ENCODE data around the gene TOX3. TPM values are rescaled to one million over a fixed set of nuclear protein-coding genes. Genes with fewer than 3 reads are reported as not detected.

TOX3 gene
- total and polyA plus RNA-seq, 2 of the 13 experiments (the other 11 are each of a cell fraction or from before 2014, with no cell fraction given) = 14.5 to 98.6 TPM

DNA sequence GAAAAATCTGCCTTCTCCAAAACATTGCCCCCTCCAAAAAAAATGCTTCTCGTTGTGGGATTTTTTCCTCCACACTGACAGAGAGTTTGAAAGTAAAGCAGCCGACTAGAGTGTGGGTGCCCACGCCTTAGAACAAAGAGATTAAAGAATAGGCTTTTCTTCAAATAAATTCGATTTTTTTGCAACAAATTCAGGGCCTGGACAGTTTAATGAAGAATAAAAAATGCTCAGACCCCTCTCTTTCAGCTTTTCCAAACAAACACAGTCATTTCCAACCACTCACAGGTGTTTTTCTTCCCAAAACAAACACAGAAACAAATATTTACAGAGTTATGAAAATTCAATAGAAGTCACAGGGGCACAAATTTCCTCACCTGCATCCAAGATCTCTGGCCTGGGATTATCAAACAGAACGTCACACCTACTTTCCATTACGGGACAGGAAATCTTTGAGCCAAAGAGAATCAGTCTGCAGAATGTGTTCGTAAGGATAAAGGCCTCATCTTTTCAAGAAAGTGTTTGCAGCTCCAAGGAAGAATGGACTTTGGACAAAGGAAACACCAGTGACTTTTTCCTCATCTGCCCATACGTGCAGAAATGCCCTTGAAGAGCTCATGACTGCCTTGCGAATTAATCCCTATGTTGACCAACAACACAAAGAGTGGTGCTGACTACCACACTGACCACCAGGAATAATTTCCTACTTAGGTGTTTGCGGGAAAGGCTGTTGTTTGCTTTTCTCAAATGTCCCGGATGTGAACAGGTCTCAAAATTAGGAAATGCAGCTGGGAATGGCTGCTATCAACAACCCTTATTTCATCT is 31.3 kb upstream of the TOX3 start (continued):
- TF ChIP-seq, protein P1, sequence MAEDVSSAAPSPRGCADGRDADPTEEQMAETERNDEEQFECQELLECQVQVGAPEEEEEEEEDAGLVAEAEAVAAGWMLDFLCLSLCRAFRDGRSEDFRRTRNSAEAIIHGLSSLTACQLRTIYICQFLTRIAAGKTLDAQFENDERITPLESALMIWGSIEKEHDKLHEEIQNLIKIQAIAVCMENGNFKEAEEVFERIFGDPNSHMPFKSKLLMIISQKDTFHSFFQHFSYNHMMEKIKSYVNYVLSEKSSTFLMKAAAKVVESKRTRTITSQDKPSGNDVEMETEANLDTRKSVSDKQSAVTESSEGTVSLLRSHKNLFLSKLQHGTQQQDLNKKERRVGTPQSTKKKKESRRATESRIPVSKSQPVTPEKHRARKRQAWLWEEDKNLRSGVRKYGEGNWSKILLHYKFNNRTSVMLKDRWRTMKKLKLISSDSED (CRISPR knock-in tag; IDR thresholded peaks at IDR 0.05) = no peak
- peak; percentile 63; the same call in 1 of the 2 replicates for TF ChIP-seq HOXA5 (CRISPR knock-in tag; IDR thresholded peaks at IDR 0.05)
- TF ChIP-seq IRF2 (CRISPR knock-in tag; IDR thresholded peaks at IDR 0.05) = peak; percentile 52
- no peak for TF ChIP-seq MAF1 (CRISPR knock-in tag; IDR thresholded peaks at IDR 0.05; ENCODE audit: borderline replicate concordance)
- no peak for TF ChIP-seq ESRRA (CRISPR knock-in tag; IDR thresholded peaks at IDR 0.05; ENCODE audit: low read depth)
- TF ChIP-seq ELF4 (CRISPR knock-in tag; IDR thresholded peaks at IDR 0.05; ENCODE audit: borderline replicate concordance) = no peak
- TF ChIP-seq ZNF83 (CRISPR knock-in tag; IDR thresholded peaks at IDR 0.05; ENCODE audit: borderline replicate concordance) = no peak
- no peak for TF ChIP-seq DNMT1 (CRISPR knock-in tag; IDR thresholded peaks at IDR 0.05)
- TF ChIP-seq HOXA7 (CRISPR knock-in tag; IDR thresholded peaks at IDR 0.05) = no peak
- no peak for TF ChIP-seq ZNF230 (CRISPR knock-in tag; IDR thresholded peaks at IDR 0.05)
- TF ChIP-seq MAFK (conservative IDR thresholded peaks at IDR 0.05 in 1 of 2, IDR thresholded peaks at IDR 0.05 in 1 of 2; ENCODE audit: low read length in 2 of 2) = no peak
- TF ChIP-seq ZNF567 (CRISPR knock-in tag; IDR thresholded peaks at IDR 0.05; ENCODE audit: borderline replicate concordance) = no peak
- TF ChIP-seq, protein P2, sequence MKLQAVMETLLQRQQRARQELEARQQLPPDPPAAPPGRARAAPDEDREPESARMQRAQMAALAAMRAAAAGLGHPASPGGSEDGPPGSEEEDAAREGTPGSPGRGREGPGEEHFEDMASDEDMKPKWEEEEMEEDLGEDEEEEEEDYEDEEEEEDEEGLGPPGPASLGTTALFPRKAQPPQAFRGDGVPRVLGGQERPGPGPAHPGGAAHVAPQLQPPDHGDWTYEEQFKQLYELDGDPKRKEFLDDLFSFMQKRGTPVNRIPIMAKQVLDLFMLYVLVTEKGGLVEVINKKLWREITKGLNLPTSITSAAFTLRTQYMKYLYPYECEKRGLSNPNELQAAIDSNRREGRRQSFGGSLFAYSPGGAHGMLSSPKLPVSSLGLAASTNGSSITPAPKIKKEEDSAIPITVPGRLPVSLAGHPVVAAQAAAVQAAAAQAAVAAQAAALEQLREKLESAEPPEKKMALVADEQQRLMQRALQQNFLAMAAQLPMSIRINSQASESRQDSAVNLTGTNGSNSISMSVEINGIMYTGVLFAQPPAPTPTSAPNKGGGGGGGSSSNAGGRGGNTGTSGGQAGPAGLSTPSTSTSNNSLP (IDR thresholded peaks at IDR 0.05; ENCODE audit: low read depth, low read length) = peak; percentile 95
- no peak; the same call in 1 of the 2 replicates for TF ChIP-seq NAIF1 (CRISPR knock-in tag; IDR thresholded peaks at IDR 0.05; ENCODE audit: borderline replicate concordance)
- TF ChIP-seq NFE2L1 (CRISPR knock-in tag; IDR thresholded peaks at IDR 0.05; ENCODE audit: borderline replicate concordance) = no peak
- TF ChIP-seq ZNF326 (CRISPR knock-in tag; IDR thresholded peaks at IDR 0.05; ENCODE audit: borderline replicate concordance) = no peak
- TF ChIP-seq, protein P3, sequence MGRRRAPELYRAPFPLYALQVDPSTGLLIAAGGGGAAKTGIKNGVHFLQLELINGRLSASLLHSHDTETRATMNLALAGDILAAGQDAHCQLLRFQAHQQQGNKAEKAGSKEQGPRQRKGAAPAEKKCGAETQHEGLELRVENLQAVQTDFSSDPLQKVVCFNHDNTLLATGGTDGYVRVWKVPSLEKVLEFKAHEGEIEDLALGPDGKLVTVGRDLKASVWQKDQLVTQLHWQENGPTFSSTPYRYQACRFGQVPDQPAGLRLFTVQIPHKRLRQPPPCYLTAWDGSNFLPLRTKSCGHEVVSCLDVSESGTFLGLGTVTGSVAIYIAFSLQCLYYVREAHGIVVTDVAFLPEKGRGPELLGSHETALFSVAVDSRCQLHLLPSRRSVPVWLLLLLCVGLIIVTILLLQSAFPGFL (CRISPR knock-in tag; IDR thresholded peaks at IDR 0.05) = no peak
- no peak for TF ChIP-seq ZNF781 (CRISPR knock-in tag; IDR thresholded peaks at IDR 0.05; ENCODE audit: borderline replicate concordance, not compliant biosample characterization)
- TF ChIP-seq THAP11 (CRISPR knock-in tag; IDR thresholded peaks at IDR 0.05) = peak; percentile 81
- TF ChIP-seq ZNF260 (CRISPR knock-in tag; IDR thresholded peaks at IDR 0.05; ENCODE audit: borderline replicate concordance, low read depth) = no peak
- no peak for TF ChIP-seq ZNF543 (CRISPR knock-in tag; IDR thresholded peaks at IDR 0.05)
- TF ChIP-seq, protein P4, sequence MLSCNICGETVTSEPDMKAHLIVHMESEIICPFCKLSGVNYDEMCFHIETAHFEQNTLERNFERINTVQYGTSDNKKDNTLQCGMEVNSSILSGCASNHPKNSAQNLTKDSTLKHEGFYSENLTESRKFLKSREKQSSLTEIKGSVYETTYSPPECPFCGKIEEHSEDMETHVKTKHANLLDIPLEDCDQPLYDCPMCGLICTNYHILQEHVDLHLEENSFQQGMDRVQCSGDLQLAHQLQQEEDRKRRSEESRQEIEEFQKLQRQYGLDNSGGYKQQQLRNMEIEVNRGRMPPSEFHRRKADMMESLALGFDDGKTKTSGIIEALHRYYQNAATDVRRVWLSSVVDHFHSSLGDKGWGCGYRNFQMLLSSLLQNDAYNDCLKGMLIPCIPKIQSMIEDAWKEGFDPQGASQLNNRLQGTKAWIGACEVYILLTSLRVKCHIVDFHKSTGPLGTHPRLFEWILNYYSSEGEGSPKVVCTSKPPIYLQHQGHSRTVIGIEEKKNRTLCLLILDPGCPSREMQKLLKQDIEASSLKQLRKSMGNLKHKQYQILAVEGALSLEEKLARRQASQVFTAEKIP (CRISPR knock-in tag; IDR thresholded peaks at IDR 0.05; ENCODE audit: borderline replicate concordance) = no peak
- no peak for TF ChIP-seq FOXK2 (IDR thresholded peaks at IDR 0.05)
